ENCODE results near the gene SRC.

Gene SRC

DNA sequence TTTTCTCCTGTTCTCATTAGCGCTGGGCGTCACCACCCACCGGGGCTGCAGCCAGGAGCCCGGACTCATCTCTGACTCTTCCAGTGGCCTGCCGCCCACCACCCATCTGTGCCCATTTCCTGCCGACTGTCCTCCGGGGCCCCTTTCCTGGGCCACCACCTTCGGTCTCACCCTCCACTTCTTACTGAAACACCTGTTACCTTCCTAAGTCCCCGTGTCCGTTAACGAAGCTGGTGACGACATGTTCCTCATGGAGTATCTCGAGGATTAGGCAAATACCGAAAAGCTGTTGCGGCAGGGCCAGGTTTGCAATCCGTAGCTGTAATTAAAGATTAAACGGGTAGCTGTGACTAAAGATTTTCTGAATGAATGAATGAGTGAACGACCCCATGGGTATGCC is 80.2 kb downstream of the SRC start:
- no peak for DNase-seq (ENCODE audit: extremely low spot score)
- TF ChIP-seq ELF4 (IDR thresholded peaks at IDR 0.05) (no peak), SP1 (IDR thresholded peaks at IDR 0.05) (no peak), TARDBP (IDR thresholded peaks at IDR 0.05) (no peak), CTBP1 (IDR thresholded peaks at IDR 0.05; ENCODE audit: borderline replicate concordance) (no peak), ZNF384 (IDR thresholded peaks at IDR 0.05) (no peak), NFRKB (IDR thresholded peaks at IDR 0.05) (no peak), LEF1 (IDR thresholded peaks at IDR 0.05; ENCODE audit: borderline replicate concordance) (no peak), ARNT (IDR thresholded peaks at IDR 0.05) (no peak), PKNOX1 (IDR thresholded peaks at IDR 0.05) (no peak)
- ChIA-PET CTCF (interaction anchor here (0.7 kb wide), 1 partner anchor 11 kb away, joined by 3 read pairs; no protein-coding TSS in a partner anchor), POLR2A (no interaction called here)

DNA sequence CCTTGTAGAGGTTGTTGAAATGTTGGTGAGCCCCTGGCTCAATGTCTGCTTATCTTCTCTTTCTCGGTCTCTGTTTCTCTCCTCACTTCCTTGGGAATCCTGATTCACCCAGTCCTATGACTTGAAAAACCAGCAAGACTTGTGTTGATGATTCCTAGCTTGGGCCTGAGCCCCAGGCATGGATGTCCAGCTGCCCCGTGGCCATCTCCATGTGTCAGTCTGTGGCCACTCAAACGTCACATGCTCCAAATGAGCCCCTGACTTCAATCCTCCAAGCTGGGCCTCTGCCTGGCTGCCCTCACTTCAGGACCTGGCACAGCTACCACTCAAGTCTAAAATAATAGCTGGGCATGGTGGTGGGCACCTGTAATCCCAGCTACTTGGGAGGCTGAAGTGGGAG is 81.0 kb downstream of the SRC start:
- DNase-seq (ENCODE audit: extremely low spot score) = no peak
- TF ChIP-seq SUZ12 (IDR thresholded peaks at IDR 0.05) (no peak), TARDBP (IDR thresholded peaks at IDR 0.05) (no peak), ZNF384 (IDR thresholded peaks at IDR 0.05) (no peak), FOXM1 (IDR thresholded peaks at IDR 0.05; ENCODE audit: borderline replicate concordance) (no peak), PKNOX1 (IDR thresholded peaks at IDR 0.05) (no peak), LEF1 (IDR thresholded peaks at IDR 0.05; ENCODE audit: borderline replicate concordance) (no peak), BHLHE40 (IDR thresholded peaks at IDR 0.05; ENCODE audit: borderline replicate concordance) (no peak), FOXA1 (IDR thresholded peaks at IDR 0.05) (no peak), CTBP1 (IDR thresholded peaks at IDR 0.05; ENCODE audit: borderline replicate concordance) (no peak), SP1 (IDR thresholded peaks at IDR 0.05) (no peak)
- ChIA-PET CTCF (no interaction called here), POLR2A (no interaction called here)

- ChIA-PET POLR2A (no interaction called here), CTCF (no interaction called here)
- TF ChIP-seq SP1 (IDR thresholded peaks at IDR 0.05) = no peak
Measured at GRCh38 chr20:37430044-37430443, 84.1 kb downstream of the SRC start.

DNA sequence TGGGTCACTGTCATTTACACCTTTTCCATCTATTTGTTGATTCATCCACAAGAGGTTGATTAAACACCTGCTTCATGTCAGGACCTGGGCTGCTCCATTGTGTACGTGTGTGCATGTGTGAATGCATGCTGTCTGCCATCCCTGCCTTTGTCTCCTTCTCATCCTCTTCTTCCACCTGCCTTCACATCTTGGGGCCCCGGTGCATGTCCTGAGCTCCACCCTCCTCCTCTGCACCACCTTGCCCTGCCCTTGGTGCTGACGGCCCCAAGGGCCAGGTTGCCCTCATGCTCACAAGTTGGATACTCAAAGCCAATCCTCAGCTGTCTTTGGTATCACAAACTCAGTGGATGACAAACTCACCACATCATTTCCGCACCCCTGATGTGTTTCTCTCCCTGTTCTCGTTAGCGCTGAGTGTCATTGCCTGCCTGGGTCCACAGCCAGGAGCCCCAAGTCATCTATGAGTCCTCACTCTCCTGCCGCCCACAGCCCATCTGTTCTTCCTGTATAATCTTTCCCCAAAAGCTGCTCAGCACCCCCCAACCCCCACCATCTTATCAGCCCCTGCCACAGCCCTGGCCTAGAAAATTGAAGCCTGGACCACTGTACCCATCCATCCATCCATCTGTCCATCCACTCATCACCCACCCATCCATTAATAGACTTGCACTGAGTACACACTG is 85.0 kb downstream of the SRC start:
- CTCF ChIA-PET = no interaction called here
- TF ChIP-seq FOXK2 (IDR thresholded peaks at IDR 0.05) = no peak
- no peak for TF ChIP-seq BHLHE40 (IDR thresholded peaks at IDR 0.05; ENCODE audit: borderline replicate concordance)
- TF ChIP-seq ZNF384 (IDR thresholded peaks at IDR 0.05) = no peak
- TF ChIP-seq HDGF (IDR thresholded peaks at IDR 0.05; ENCODE audit: borderline replicate concordance) = no peak
- no peak for TF ChIP-seq ELF4 (IDR thresholded peaks at IDR 0.05)
- TF ChIP-seq SP1 (IDR thresholded peaks at IDR 0.05) = no peak
- TF ChIP-seq TARDBP (IDR thresholded peaks at IDR 0.05) = no peak
- TF ChIP-seq FOXM1 (IDR thresholded peaks at IDR 0.05; ENCODE audit: borderline replicate concordance) = no peak
- TF ChIP-seq CTBP1 (IDR thresholded peaks at IDR 0.05; ENCODE audit: borderline replicate concordance) = no peak
- no peak for TF ChIP-seq ARNT (IDR thresholded peaks at IDR 0.05)
- no peak for TF ChIP-seq PKNOX1 (IDR thresholded peaks at IDR 0.05)
- no peak for TF ChIP-seq L3MBTL2 (conservative IDR thresholded peaks at IDR 0.05)
- TF ChIP-seq NFRKB (IDR thresholded peaks at IDR 0.05) = no peak
- no peak for TF ChIP-seq LEF1 (IDR thresholded peaks at IDR 0.05; ENCODE audit: borderline replicate concordance)
- POLR2A ChIA-PET = no interaction called here
- no peak for DNase-seq (ENCODE audit: extremely low spot score)

More at GRCh38 chr20:37430044-37430443, 84.1 kb downstream of the SRC start:
- no peak for DNase-seq (ENCODE audit: extremely low spot score)

DNA sequence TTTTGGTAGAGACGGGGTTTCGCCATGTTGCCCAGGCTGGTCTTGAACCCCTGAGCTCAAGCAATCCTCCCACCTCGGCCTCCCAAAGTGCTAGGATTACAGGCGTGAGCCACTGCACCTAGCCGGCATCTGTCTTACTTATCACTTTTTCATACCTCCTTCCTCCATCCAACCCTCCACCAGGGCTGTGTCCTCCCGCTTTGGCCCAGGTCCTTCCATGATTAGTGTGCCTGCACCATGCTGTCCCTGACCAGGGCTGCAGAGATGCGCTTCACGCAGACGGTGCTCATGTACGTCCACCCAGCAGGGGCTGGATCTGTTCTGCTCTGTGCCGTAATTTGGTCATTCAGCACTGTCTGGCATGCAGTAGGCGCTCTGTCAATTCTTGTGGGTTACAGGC is 85.8 kb downstream of the SRC start:
- no peak for DNase-seq (ENCODE audit: extremely low spot score)
- TF ChIP-seq LEF1 (IDR thresholded peaks at IDR 0.05; ENCODE audit: borderline replicate concordance) (no peak), ARNT (IDR thresholded peaks at IDR 0.05) (no peak), TARDBP (IDR thresholded peaks at IDR 0.05) (no peak), SUZ12 (IDR thresholded peaks at IDR 0.05) (no peak), L3MBTL2 (conservative IDR thresholded peaks at IDR 0.05) (no peak), PKNOX1 (IDR thresholded peaks at IDR 0.05) (no peak), SP1 (IDR thresholded peaks at IDR 0.05) (no peak), FOXM1 (IDR thresholded peaks at IDR 0.05; ENCODE audit: borderline replicate concordance) (no peak), NFRKB (IDR thresholded peaks at IDR 0.05) (no peak), CTBP1 (IDR thresholded peaks at IDR 0.05; ENCODE audit: borderline replicate concordance) (no peak), BHLHE40 (IDR thresholded peaks at IDR 0.05; ENCODE audit: borderline replicate concordance) (no peak), ELF4 (IDR thresholded peaks at IDR 0.05) (no peak), FOXA1 (IDR thresholded peaks at IDR 0.05) (no peak), FOXK2 (IDR thresholded peaks at IDR 0.05) (no peak), ZNF384 (IDR thresholded peaks at IDR 0.05) (no peak), HDGF (IDR thresholded peaks at IDR 0.05; ENCODE audit: borderline replicate concordance) (no peak)
- POLR2A ChIA-PET = no interaction called here
- CTCF ChIA-PET = no interaction called here

DNA sequence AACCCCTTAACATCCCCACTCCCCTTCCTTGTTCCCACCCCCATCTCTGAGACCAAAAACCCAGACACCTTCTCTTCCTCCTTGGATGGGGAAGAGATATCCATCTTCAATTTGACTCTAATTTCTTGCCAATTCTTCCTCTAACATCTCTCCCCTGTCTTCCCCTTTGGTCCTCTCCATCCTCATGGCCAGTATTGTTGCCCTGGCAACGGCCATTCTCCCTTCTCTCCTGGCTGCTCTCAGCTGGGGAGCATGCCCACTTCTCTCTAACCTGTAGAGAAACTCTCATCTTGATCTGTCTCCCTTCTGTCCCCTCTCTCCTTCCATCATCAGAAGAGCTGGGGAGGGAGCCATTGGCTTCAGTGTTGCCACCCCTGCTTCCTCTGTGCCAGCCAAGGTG is 86.7 kb downstream of the SRC start:
- ChIA-PET POLR2A (no interaction called here), CTCF (no interaction called here)
- no peak for DNase-seq (ENCODE audit: extremely low spot score)
- TF ChIP-seq FOXM1 (IDR thresholded peaks at IDR 0.05; ENCODE audit: borderline replicate concordance) (no peak), ELF4 (IDR thresholded peaks at IDR 0.05) (no peak), FOXK2 (IDR thresholded peaks at IDR 0.05) (no peak), ARNT (IDR thresholded peaks at IDR 0.05) (no peak), ZNF384 (IDR thresholded peaks at IDR 0.05) (no peak), FOXA1 (IDR thresholded peaks at IDR 0.05) (no peak), LEF1 (IDR thresholded peaks at IDR 0.05; ENCODE audit: borderline replicate concordance) (no peak), CTBP1 (IDR thresholded peaks at IDR 0.05; ENCODE audit: borderline replicate concordance) (no peak), BHLHE40 (IDR thresholded peaks at IDR 0.05; ENCODE audit: borderline replicate concordance) (no peak), SUZ12 (IDR thresholded peaks at IDR 0.05) (no peak), NFRKB (IDR thresholded peaks at IDR 0.05) (no peak), L3MBTL2 (conservative IDR thresholded peaks at IDR 0.05) (no peak), HDGF (IDR thresholded peaks at IDR 0.05; ENCODE audit: borderline replicate concordance) (no peak), PKNOX1 (IDR thresholded peaks at IDR 0.05) (no peak), SP1 (IDR thresholded peaks at IDR 0.05) (no peak)
